ENCODE results near the gene GNAT2.

Gene GNAT2

DNA sequence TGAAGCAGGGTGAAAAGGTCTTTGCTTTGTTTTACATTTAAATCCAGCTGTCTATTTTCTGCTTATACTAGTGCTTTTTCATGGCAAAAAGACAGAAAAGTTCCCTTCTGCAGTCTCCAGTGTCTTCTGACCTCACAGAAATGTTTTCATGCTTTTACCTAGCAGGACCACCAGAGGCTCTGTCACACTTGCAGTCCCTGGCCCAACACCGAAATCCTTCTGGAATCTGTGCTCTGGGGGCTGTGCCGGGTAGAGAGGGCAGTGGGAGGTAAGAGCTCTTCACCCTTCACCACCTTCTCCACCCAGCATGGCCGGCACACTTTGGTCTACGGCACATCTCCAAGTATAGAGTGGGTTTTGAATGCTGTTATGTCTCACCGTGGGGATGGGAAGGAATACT lies 20.8 kb downstream of the GNAT2 start:
- Histone ChIP-seq H3K36me3 (ENCODE audit: control insufficient read depth, insufficient read depth, low read length) (peaks cover 46% of the 10 kb centered on the region), H3K4me1 (ENCODE audit: control insufficient read depth, insufficient read depth, low read length, poor library complexity, severe bottlenecking) (no peaks in the 10 kb centered on the region), H3K27ac (ENCODE audit: low read depth, low read length, severe bottlenecking) (no peak overlapping the region), H3K9me3 (ENCODE audit: control insufficient read depth, low read length) (no peaks in the 10 kb centered on the region), H3K4me3 (ENCODE audit: extremely low read depth, insufficient read depth, low read length, poor library complexity, severe bottlenecking) (no peak overlapping the region)
- 88 to 100% methylated on average over 1 to 2 of the region's 5 CpGs for WGBS, 2 experiments (ENCODE audit: insufficient coverage in 2 of 2)

DNA sequence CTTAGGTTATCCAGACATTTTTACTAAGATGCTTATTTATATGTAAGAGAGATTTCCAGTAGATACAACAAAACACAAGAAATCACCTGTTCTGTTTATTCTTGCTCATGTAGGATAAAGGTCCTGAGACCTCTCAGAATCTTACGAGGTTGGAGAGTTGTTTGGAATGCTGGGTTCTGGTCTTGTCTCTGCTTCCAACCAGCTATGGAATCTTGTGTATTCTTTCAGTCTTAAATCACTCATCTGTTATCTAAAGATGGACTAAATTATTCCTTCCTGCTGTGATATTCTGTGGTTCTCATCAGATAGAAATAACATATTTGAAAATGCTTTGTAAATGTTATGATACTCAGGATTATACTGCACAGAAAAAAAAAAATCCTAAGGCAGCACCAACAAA lies 21.3 kb downstream of the GNAT2 start:
- Histone ChIP-seq H3K9me3 (ENCODE audit: control insufficient read depth, low read length) (no peaks in the 10 kb centered on the region), H3K4me3 (ENCODE audit: extremely low read depth, insufficient read depth, low read length, poor library complexity, severe bottlenecking) (no peak overlapping the region), H3K4me1 (ENCODE audit: control insufficient read depth, insufficient read depth, low read length, poor library complexity, severe bottlenecking) (no peaks in the 10 kb centered on the region), H3K36me3 (ENCODE audit: control insufficient read depth, insufficient read depth, low read length) (peaks cover 46% of the 10 kb centered on the region), H3K27ac (ENCODE audit: low read depth, low read length, severe bottlenecking) (no peak overlapping the region)
- no CpG with 5 or more reads among the region's 1 CpG for WGBS, 2 experiments (ENCODE audit: insufficient coverage in 2 of 2)

DNA sequence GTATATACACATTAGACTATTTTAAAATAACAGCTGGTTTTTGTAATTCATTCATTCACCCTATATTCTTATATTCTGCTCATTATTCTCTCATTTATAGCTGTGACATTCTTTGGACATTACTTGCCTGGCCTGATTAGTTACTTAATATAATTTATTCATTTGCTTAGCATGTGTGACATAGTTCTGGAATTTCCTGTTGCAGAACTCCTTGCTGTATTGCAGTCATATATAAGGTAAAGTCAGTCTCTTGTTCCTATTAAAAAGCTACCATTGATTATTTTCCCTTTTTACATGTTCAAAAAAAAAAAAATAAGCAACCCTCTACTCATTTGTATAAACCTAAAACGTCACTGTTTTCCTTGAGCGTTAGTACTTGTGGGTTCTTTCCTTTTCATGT lies 23.9 kb downstream of the GNAT2 start:
- Histone ChIP-seq H3K36me3 (ENCODE audit: control insufficient read depth, insufficient read depth, low read length) (peaks cover 54% of the 10 kb centered on the region), H3K9me3 (ENCODE audit: control insufficient read depth, low read length) (no peaks in the 10 kb centered on the region), H3K4me1 (ENCODE audit: control insufficient read depth, insufficient read depth, low read length, poor library complexity, severe bottlenecking) (no peaks in the 10 kb centered on the region), H3K4me3 (ENCODE audit: extremely low read depth, insufficient read depth, low read length, poor library complexity, severe bottlenecking) (no peak overlapping the region), H3K27ac (ENCODE audit: low read depth, low read length, severe bottlenecking) (no peak overlapping the region)
- WGBS, 2 experiments (ENCODE audit: insufficient coverage in 2 of 2) = no CpG with 5 or more reads among the region's 2 CpGs

DNA sequence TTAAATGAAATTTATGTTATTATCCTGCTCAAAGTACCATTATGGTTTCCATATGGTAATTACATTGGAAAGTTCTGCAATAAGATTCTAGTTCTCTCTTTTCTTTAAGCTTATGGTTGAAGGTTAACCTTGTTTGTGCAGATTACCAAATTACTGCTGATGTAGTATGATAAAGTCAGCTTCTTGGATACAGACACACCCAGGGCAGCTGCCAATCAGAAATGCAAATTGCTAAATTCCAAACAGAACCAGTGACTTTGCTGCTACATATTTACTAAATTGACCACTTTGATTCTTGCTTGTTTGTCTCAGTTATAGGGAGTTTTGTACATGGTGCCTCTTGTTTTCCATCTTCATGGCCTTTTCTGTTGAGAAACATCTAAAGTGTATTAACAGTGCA lies 26.5 kb downstream of the GNAT2 start:
- Histone ChIP-seq H3K27ac (ENCODE audit: low read depth, low read length, severe bottlenecking) (no peak overlapping the region), H3K4me1 (ENCODE audit: control insufficient read depth, insufficient read depth, low read length, poor library complexity, severe bottlenecking) (no peaks in the 10 kb centered on the region), H3K36me3 (ENCODE audit: control insufficient read depth, insufficient read depth, low read length) (peaks cover 62% of the 10 kb centered on the region), H3K4me3 (ENCODE audit: extremely low read depth, insufficient read depth, low read length, poor library complexity, severe bottlenecking) (no peak overlapping the region), H3K9me3 (ENCODE audit: control insufficient read depth, low read length) (no peaks in the 10 kb centered on the region)

DNA sequence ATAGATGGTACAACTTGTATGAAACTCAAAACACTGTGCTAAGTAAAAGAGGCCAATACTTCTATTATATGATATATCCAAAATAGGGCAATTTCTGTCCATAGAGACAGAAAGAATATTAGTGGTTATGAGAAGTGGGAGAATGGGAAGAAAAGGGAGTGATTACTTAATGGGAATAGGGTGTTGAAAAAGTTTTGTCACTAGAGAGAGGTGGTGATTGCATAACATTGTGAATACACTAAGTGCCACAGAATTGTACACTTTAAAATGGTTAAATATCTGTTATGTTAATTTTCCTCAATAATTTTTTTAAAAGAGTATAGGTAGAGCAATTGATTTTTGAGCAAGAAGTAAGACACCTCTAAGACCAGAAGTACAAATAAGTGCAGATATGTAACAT lies 29.7 kb downstream of the GNAT2 start:
- no peaks in the 10 kb centered on the region for H3K9me3 ChIP-seq (ENCODE audit: control insufficient read depth, low read length)
- H3K4me1 ChIP-seq (ENCODE audit: control insufficient read depth, insufficient read depth, low read length, poor library complexity, severe bottlenecking) = no peaks in the 10 kb centered on the region
- H3K36me3 ChIP-seq (ENCODE audit: control insufficient read depth, insufficient read depth, low read length) = peaks cover 73% of the 10 kb centered on the region
- no peak overlapping the region for H3K27ac ChIP-seq (ENCODE audit: low read depth, low read length, severe bottlenecking)
- H3K4me3 ChIP-seq (ENCODE audit: extremely low read depth, insufficient read depth, low read length, poor library complexity, severe bottlenecking) = no peak overlapping the region

DNA sequence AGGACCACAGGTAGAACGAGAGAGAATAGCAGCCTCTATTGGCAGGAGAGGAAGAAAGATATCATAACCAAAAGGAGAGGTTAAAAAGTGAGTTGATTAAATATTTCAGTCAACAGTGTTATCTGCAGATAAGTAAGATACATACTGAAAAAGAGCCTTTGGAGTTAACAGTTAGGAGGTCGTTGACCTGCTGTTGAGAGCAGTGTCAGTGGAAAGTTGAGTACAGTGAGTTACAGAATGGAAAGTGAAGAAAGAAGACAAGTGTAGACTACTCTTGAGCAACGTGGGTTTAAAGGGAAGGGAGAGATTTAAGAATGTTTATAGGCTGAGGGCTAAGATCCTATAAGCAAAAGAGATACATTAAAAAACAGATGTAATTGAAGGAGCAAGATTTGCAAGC lies 30.2 kb downstream of the GNAT2 start:
- WGBS, 2 experiments (ENCODE audit: insufficient coverage in 2 of 2) = 90 to 95% methylated on average over 2 of the region's 3 CpGs
- Histone ChIP-seq H3K27ac (ENCODE audit: low read depth, low read length, severe bottlenecking) (no peak overlapping the region), H3K4me3 (ENCODE audit: extremely low read depth, insufficient read depth, low read length, poor library complexity, severe bottlenecking) (no peak overlapping the region), H3K36me3 (ENCODE audit: control insufficient read depth, insufficient read depth, low read length) (peaks cover 78% of the 10 kb centered on the region), H3K4me1 (ENCODE audit: control insufficient read depth, insufficient read depth, low read length, poor library complexity, severe bottlenecking) (no peaks in the 10 kb centered on the region), H3K9me3 (ENCODE audit: control insufficient read depth, low read length) (no peaks in the 10 kb centered on the region)

DNA sequence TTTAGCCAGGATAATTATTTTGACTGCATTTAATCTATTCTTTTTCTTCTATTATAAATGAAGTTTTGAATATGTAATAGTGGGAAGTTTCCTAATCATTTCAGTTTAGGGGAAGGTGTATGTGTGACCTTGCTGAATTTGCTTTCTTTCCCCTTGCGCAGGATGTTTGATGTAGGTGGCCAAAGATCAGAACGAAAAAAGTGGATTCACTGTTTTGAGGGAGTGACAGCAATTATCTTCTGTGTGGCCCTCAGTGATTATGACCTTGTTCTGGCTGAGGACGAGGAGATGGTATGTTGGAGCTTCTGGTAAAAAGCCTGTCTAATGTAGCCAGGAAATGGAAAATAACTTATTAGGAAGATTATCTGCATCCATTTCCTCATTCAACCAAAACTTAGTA lies 33.4 kb downstream of the GNAT2 start:
- Histone ChIP-seq H3K4me3 (ENCODE audit: extremely low read depth, insufficient read depth, low read length, poor library complexity, severe bottlenecking) (no peak overlapping the region), H3K27ac (ENCODE audit: low read depth, low read length, severe bottlenecking) (no peak overlapping the region), H3K36me3 (ENCODE audit: control insufficient read depth, insufficient read depth, low read length) (peaks cover 80% of the 10 kb centered on the region), H3K4me1 (ENCODE audit: control insufficient read depth, insufficient read depth, low read length, poor library complexity, severe bottlenecking) (no peaks in the 10 kb centered on the region), H3K9me3 (ENCODE audit: control insufficient read depth, low read length) (no peaks in the 10 kb centered on the region)
- 100% methylated on average over 1 of the region's 3 CpGs; no CpG with 5 or more reads in 1 of the 2 experiments for WGBS, 2 experiments (ENCODE audit: insufficient coverage in 2 of 2)

DNA sequence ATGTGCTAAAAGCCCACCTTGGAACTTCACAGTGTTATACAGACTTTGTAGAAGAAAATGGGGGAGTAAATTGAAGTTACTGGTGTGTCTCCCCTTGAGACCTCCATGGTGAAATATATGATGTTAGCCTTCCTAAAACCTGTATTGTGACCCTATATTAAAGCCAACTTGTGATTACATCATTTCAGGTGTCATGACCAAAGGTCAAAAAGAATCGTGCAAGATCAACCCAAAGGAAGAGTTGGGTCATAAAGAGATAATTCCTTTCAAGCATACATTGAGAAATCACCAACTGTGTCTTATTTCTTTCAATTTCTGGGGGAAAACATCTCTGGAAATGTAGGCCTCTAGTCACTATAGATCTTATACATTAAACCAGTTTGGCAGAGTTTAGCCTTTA lies 34.6 kb downstream of the GNAT2 start:
- H3K27ac ChIP-seq (ENCODE audit: low read depth, low read length, severe bottlenecking) = no peak overlapping the region
- H3K36me3 ChIP-seq (ENCODE audit: control insufficient read depth, insufficient read depth, low read length) = peaks cover 80% of the 10 kb centered on the region
- H3K4me1 ChIP-seq (ENCODE audit: control insufficient read depth, insufficient read depth, low read length, poor library complexity, severe bottlenecking) = no peaks in the 10 kb centered on the region
- H3K4me3 ChIP-seq (ENCODE audit: extremely low read depth, insufficient read depth, low read length, poor library complexity, severe bottlenecking) = no peak overlapping the region
- no peaks in the 10 kb centered on the region for H3K9me3 ChIP-seq (ENCODE audit: control insufficient read depth, low read length)
- no CpG with 5 or more reads among the region's 1 CpG for WGBS, 2 experiments (ENCODE audit: insufficient coverage in 2 of 2)

DNA sequence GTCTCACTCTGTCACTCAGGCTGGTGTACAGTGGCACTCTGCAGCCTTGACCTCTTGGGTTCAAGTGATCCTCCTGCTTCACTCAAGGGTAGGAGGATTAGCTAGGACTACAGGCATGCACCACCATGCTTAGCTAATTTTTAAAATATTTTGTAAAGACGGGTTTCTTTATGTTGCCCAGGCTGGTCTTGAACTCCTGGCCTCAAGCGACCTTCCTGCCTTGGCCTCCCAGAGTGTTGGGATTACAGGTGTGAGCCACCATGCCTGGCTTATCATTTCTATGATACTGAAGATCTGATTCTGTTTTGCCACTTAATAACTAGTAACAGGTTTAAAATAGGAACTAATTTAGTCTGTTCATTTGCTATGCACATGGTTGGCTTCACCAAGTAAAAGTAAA lies 37.4 kb downstream of the GNAT2 start:
- 96% methylated on average over 2 of the region's 2 CpGs; no CpG with 5 or more reads in 1 of the 2 experiments for WGBS, 2 experiments (ENCODE audit: insufficient coverage in 2 of 2)
- no peaks in the 10 kb centered on the region for H3K4me1 ChIP-seq (ENCODE audit: control insufficient read depth, insufficient read depth, low read length, poor library complexity, severe bottlenecking)
- H3K4me3 ChIP-seq (ENCODE audit: extremely low read depth, insufficient read depth, low read length, poor library complexity, severe bottlenecking) = no peak overlapping the region
- H3K27ac ChIP-seq (ENCODE audit: low read depth, low read length, severe bottlenecking) = no peak overlapping the region
- H3K9me3 ChIP-seq (ENCODE audit: control insufficient read depth, low read length) = no peaks in the 10 kb centered on the region
- H3K36me3 ChIP-seq (ENCODE audit: control insufficient read depth, insufficient read depth, low read length) = peaks cover 79% of the 10 kb centered on the region

DNA sequence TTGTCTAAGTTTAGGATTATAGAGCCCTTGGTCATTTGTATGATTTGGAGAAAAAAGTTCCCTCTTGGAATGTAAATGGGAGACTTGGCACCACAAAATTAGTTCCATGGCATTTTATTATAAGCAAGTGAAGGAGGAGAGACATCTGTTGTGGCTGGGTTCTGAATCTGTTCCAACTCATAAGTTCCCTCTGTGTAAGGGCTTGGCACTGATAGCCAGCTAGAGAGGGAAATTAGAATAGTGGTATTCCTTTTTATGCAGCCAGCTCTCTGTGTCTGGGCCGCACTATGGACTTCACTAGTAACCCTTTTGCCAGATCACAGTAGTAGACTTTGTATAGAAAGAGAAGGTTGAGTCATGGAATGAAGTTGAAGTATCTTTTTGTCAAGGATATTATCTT lies 39.9 kb downstream of the GNAT2 start:
- H3K4me1 ChIP-seq (ENCODE audit: control insufficient read depth, insufficient read depth, low read length, poor library complexity, severe bottlenecking) = no peaks in the 10 kb centered on the region
- WGBS, 2 experiments (ENCODE audit: insufficient coverage in 2 of 2) = 100% methylated on average over 1 of the region's 1 CpG; no CpG with 5 or more reads in 1 of the 2 experiments
- no peaks in the 10 kb centered on the region for H3K9me3 ChIP-seq (ENCODE audit: control insufficient read depth, low read length)
- no peak overlapping the region for H3K4me3 ChIP-seq (ENCODE audit: extremely low read depth, insufficient read depth, low read length, poor library complexity, severe bottlenecking)
- H3K36me3 ChIP-seq (ENCODE audit: control insufficient read depth, insufficient read depth, low read length) = peaks cover 73% of the 10 kb centered on the region
- no peak overlapping the region for H3K27ac ChIP-seq (ENCODE audit: low read depth, low read length, severe bottlenecking)

DNA sequence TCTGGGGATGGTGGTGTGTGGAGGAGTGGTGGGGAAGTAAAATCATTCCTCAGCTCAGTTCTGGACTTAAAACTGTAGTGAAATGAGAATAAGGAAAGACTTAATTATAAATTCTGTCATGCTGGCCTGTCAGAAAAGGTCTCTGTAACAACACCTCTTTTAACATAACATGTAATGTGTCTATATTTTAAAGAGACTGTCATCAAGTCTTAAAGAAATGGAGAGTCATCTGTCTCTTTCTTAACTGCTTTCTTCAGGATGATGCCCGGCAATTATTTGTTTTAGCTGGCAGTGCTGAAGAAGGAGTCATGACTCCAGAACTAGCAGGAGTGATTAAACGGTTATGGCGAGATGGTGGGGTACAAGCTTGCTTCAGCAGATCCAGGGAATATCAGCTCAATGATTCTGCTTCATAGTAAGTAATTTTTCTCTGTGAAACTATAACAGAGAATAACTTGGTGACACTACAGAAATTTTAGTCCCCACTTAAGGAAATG lies 40.4 kb downstream of the GNAT2 start:
- 95 to 100% methylated on average over 2 to 3 of the region's 3 CpGs for WGBS, 2 experiments (ENCODE audit: insufficient coverage in 2 of 2)
- Histone ChIP-seq H3K9me3 (ENCODE audit: control insufficient read depth, low read length) (no peaks in the 10 kb centered on the region), H3K4me3 (ENCODE audit: extremely low read depth, insufficient read depth, low read length, poor library complexity, severe bottlenecking) (no peak overlapping the region), H3K36me3 (ENCODE audit: control insufficient read depth, insufficient read depth, low read length) (peaks cover 73% of the 10 kb centered on the region), H3K27ac (ENCODE audit: low read depth, low read length, severe bottlenecking) (no peak overlapping the region), H3K4me1 (ENCODE audit: control insufficient read depth, insufficient read depth, low read length, poor library complexity, severe bottlenecking) (no peaks in the 10 kb centered on the region)

DNA sequence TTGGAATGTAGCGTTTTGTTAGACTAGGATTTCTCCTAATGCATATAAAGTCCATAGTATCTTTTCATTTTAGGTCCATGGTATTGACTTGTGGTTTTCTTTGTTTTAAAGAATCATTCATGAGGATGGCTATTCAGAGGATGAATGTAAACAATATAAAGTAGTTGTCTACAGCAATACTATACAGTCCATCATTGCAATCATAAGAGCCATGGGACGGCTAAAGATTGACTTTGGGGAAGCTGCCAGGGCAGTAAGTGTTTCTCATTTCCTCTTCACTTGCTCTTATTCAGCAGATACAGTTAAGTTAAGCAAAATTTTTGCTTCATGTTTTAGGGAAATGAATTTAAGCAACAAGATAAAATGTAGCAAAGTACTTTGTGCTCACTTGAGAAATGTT lies 45.6 kb downstream of the GNAT2 start:
- WGBS, 2 experiments (ENCODE audit: insufficient coverage in 2 of 2) = no CpG with 5 or more reads among the region's 2 CpGs
- Histone ChIP-seq H3K36me3 (ENCODE audit: control insufficient read depth, insufficient read depth, low read length) (peaks cover 41% of the 10 kb centered on the region), H3K9me3 (ENCODE audit: control insufficient read depth, low read length) (no peaks in the 10 kb centered on the region), H3K4me3 (ENCODE audit: extremely low read depth, insufficient read depth, low read length, poor library complexity, severe bottlenecking) (no peak overlapping the region), H3K27ac (ENCODE audit: low read depth, low read length, severe bottlenecking) (no peak overlapping the region), H3K4me1 (ENCODE audit: control insufficient read depth, insufficient read depth, low read length, poor library complexity, severe bottlenecking) (no peaks in the 10 kb centered on the region)
